GM11168 (cell line): ENCODE measurements around the gene C1orf87.

Source experiments
- in situ Hi-C: fragments of 300-500 bp; cut with MboI; formaldehyde crosslinking; loops from one replicate; pipeline ENCODE4 v1.12.0; 2022; ENCODE audit warnings: low sequenced_read_pairs; ENCODE audit not compliant: unreplicated experiment

Gene C1orf87

DNA sequence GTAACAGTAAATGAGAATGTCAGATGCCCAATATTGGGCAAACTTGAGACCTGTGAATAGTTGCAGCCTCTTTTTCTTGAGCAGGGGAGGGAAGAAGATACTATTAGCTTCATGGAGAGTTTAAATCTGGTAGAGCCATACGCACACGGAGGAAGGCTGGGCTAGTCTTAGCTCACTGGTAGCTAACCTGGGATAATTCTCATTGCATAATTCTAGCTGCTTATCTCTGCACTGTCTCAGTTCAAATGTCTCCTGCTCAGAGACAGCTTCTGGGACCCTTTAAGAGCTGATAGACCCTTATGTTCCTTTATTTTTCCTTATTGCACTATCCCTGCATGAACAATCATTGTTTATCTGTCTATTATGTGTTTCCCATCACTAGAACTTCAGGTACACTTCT is 8.4 kb downstream of the C1orf87 start:
- in situ Hi-C loops, result no loop called here

DNA sequence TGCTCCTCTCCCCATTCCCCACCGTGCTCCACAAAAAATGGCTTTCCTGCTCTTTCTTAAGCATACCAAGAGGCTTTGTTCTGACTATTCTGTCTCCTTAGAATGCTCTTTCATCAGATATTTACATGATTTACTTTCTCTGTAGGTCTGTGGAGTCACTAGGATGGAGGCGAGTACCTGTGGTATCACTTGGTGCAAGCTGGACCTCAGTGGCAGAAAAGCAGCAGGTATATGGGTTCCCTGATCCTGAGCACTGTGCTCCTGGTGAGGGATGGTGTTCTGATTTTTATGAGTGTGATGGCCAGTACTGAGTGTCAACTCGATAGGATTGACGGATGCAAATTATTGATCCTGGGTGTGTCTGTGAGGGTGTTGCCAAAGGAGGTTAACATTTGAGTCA is 10.0 kb downstream of the C1orf87 start:
- in situ Hi-C loops, result no loop called here

DNA sequence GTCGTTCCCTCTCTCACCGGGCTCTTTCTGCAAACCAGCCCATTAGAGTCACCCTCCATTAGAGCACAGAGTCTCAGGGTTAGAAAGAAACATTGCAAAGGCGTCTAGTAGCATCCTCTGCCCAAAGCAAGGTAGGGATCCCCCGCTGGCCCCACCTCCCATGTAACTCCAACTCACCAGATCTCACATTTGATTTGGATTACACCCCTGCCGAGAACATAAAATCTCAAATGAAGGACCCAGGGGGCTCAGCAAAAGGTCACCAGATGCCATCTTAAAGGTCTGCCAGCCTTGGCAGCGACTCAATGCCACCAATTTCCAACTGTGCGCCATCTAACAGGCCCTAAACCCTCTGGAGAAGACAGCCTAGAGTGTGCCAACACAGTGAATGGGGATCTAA is 14.1 kb downstream of the C1orf87 start:
- in situ Hi-C loops, result no loop called here

DNA sequence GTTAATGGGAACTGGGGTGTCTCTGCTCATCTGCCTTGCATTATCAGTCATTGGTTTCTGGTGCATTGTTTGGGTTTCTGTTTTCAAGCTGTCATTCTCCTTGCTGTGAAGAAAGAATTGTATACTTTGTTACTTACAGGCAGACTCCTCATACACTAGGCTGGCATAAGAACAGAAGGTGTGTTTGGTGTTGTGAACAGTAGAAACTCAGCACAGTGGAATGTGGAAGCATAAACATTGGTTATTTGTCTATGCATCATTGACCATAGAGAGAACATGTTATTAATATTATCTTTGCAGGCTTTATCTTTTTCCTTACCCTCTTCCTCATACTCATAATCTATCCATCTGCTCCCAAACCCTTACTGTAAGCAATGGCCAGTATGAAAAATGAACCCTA is 18.2 kb downstream of the C1orf87 start:
- in situ Hi-C loops, result no loop called here

DNA sequence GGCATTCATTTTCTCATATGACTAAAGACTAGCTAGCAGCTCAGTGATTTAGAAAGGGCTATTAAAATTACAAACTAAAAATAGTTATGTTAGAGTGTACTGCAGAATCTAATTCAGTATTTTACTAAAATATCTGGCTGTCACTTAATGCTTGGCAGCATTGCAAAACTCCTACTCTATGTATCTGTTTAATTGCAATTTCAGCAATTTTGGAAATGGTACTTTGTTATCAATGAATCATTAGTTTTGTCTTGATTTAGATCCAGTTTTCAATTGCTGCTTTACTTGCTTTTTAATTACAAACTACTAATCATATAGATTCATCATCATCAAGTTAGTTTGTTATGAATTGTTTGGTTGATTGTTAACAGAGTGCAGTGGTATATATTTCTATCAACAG is 19.2 kb downstream of the C1orf87 start:
- in situ Hi-C loops, result no loop called here

DNA sequence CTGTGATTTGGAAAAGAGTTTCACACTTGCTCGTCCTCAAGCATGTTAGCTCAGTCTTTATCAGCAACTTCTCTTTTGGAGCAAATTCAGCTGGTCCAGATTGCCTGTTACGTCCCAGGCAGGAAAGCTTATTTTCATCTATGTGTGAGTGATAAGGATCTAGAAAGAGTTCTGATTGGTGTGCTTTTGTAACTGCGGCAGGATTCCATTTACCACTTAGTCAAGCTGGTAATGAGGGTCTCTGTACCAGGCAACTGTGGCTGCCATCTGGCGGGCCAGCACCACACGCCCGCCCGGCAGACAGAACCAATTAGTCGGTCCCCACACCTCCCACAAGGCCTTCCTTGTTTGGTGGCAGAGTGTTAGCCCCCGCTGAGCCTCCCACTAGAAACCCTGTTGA is 21.0 kb downstream of the C1orf87 start:
- in situ Hi-C loops, result no loop called here

DNA sequence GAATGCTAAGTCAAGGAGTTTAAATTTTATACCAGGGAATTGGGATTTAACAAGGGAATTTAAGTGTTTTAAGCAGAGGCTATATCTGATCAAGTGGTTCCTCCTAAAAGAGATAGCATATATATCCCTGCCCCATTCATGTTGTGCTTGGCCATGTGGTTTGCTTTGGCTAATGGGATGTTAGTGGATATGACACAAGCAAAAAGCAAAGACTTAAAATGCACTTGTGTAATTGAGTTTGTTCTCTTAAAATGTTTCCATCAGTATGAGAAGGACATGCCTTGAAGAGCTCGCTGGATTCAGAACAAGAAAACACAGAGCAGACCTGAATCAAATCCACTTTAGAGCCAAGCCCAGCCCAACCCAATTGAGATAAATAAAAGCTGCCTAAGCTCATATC is 22.4 kb downstream of the C1orf87 start:
- in situ Hi-C loops, result no loop called here

DNA sequence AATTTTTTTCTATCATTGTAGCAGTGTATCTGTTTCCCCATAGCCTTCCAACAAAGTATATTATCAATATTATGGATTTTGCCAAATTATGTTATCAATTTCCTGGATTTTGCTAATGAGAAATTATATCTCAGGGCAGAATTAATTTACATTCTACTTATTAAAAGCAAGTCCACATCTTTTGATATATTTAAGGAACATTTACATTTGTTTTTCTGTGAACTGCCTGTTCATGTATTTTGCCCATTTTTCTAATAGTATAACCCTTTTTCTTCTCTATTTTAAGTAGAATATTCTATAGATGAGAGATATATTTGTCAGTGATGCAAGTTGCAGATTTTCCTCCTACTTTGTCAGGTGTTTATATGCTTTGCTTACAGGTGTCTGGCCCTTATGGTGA is 24.4 kb downstream of the C1orf87 start:
- in situ Hi-C loops, result no loop called here

DNA sequence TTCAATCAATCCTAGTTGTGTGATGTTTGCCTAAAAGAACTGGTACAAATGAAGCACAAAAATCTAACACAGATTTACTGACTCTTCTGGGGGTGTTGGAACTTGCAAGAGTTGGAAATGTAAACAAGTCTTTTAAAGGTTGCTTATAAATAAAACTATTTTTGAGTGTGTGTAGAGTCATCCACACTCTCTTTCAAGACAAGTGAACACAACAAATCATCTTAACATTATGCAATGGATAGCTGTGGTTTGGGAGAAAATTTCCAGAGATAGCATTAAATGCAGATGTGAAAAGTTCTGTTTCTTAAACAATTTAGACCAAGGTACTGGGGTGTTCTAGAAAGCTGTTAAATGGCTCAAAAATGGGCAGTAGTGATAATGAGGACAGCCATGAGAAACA is 28.7 kb downstream of the C1orf87 start:
- in situ Hi-C loops, result no loop called here

DNA sequence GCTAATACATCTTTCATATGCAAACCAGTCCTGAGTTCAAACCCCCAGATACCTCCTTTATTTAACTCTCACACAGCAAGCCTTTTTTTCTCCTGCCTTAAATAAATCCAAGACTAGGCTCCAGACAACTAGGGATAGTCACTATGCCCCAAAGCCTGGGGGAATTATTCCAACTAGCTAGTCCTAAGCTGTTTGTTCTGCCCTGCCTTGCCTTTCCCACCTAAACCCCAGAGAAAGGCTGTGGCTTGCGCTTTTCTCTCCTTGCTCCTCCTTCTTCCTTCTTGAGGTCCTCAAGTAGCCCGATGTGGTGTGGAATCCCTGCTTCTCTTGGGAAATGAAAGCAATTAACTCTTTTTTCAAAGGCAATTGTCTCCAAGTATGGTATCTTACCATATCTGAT is 31.8 kb downstream of the C1orf87 start:
- in situ Hi-C loops, result no loop called here

DNA sequence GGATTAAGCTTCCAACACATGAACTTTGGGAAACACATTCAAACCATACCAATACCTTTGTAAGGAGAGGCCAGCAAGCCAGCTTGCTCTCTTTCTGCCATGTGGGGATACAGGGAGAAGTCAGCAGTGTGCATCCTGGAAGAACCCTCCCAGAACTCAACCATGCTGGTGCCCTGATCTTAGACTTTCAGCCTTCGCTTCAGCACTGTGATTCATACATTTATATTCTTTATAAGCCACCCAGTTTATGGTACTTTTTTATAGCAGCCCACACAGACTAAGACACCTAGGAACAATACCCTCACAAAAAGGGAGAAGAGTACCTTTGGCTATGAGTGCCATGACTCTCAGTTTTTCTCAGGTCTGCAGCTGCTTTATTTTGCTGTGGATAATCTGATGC is 35.9 kb downstream of the C1orf87 start:
- in situ Hi-C loops, result no loop called here

DNA sequence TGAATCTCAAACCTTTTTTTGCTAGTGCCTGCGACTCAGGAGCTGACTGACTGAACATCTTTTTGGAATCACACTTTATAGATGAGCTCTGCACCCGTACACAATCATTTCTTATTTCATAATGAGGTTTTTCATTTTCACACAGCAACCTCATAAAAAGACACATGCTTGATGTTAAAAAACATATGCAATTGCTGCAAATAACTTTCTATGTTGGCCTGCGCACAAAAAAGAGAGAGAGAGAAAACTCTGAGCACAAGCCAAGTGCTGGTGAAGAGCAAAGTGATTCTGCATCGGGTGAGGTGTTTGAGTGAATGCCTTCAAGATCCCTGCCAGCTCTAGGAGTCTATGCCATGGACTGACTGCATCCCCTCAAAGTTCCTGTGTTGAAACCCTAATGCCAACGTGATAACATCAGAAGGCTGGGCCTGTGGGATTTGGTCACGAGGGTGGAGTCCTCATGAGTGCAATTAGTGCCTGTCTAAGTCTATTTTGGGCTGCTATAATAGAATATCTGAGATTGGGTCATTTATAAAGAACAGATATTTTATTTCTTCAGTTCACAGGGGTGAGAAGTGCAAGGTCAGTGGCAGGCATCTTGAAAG is 36.6 kb downstream of the C1orf87 start:
- in situ Hi-C loops, result no loop called here

DNA sequence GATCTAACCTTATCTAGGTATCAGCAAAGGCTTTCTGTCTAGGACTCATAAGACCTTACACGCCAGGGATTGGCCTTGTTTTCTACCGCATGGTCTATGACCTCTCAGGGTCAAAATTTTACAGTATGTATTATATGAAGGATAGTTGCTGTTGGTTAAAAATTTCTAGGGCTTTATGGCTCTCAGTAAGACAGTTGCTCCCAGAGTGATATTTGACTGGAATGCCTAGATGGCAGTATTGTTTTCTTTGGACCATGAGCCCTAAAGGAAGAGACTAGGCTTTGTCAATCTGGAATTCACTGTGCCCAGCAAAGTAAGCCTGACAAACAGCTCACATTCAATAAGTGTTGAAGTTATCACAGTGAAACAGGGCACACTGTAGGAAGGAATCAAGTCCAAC is 37.6 kb downstream of the C1orf87 start:
- in situ Hi-C loops, result no loop called here

DNA sequence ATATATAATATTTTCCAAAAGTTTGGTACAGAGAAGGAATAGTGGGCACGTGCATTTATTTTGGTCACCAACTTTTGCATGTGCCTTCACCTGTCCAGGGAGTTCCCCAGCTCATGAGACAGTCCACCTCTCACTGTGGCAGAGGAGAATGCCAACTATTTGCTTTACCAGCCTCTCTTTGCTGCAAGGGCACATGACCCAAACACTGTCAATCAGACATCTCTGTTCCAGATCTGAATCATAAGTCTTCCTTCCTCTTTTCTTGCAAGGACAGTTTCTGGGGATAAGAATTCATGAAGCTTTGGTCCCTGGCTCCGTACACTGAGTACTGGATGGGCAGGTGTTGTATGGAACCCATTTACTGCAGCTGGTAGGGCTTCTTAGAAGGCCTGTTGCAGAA is 38.6 kb downstream of the C1orf87 start:
- in situ Hi-C loops, result no loop called here

DNA sequence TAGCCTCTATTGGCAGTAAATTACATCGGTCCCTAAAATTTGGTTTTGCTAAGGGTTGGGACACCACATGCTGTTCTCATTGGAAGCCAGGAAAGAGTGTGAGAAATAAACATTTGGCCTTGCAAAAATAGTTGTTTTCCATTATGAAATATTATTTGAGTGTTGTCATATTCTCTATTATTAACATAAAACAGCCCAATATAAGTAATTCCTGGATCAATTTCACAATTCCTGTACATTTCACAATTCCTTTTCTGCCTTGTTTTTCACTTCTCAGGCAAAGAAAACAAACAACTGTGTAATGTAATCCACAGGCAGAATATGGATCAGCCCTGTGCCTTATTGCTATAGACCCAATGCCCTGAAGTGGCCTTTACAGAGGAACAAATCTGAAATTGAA is 40.5 kb downstream of the C1orf87 start:
- in situ Hi-C loops, result no loop called here

DNA sequence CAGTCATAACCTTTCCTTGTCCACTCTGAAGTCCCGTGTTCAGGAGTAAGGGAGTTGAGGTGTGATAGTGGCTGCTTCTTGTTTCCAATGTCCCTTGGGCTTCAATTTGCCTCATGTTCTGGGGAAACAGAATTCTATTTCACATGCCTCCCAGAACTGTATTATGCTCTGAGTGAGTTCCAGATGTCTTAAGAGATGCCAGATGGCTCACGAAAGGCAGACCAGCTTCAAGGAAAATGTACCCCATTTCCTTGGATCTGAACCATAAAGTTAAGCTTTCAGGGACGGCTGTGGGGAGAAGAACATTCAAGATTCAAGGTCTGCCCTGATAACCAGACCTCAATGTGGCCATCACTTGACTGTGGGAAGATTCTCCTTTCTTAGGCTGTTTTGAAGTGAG is 42.4 kb downstream of the C1orf87 start:
- in situ Hi-C loops, result no loop called here

DNA sequence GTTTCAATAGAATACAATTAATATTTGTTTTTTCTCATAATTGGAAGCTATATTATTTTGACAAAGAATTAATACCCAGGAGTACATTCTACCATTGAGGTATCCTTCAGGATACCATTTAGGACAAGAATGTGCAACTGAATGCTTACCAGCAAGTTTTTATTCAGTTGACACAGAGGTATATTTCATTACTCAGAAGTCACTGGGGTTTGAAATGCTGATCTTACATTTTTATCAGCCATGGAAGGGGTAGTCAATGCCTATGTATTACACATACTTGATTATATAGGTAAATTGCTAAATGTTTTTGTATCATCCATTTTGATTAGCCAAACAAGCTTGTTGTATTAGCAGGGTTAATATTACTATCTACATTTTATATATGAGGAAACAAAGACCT is 48.0 kb downstream of the C1orf87 start:
- in situ Hi-C loops, result no loop called here

DNA sequence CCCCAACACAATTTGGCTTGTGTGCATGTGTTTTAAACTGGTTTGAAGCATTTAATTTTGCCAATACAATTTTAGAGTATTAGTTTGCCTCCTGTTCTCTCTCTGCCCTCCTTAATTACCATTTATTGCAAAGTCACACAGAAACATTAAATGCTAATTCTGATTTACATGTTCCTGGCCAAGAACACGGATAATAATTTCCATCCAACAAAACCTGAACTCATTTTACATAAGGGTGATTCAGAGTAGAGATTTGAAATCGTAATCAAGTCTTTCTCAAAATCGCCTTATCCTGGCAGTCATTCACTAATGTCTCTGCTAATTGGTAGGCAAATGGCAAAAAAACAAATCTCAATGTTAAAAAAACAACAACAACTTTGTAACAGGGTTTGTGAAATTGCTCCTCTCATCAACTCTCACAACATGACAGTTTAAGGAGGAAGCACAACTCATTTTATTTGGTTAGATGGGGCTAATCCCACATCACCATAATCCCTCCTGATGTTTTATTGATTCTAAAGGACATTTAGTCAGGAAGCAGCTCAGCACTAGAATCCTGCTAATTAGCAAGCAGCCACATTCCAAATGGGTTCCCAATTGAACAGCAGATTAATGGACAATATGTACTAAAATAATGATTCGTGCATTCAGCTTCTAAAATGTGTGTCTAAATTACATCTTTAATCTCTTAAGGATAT is 55.9 kb downstream of the C1orf87 start:
- in situ Hi-C loops, result no loop called here

DNA sequence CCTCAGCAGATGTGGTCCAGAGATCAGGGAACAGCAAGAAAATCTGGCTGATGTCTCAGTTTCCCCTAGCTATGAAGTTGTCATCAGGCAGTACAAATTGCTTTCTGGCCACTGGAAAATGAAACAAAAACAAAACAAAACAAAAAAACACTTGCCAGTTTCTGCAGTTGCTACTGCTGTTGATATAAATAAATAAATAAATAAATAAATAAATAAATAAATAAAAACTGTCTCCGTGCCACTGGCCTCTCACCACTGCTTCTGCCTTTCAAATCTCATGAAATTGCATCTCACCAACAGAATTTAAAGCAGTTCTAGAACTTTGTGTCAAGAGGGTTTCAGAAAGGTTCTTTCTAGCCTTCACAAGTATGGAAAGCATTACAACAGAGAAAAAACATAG is 62.9 kb downstream of the C1orf87 start:
- in situ Hi-C loops, result no loop called here

DNA sequence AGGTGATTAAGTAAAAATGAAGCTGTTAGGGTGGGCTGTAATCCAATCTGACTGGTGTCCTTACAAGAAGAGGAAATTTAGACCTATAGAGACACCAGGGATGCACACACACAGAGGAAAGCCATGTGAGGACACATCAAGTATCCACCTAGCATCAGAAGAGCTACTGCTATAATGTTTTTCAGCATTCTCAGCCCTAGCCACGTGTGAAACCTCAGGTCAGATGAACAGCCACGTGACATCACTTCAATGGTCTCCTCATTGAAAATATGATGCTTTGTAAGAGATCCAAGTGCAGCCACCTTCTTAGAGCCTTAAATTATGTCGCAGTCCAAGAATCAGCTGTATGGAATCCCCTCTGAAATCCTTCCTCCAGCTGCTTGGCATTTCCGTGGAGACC is 65.1 kb downstream of the C1orf87 start:
- in situ Hi-C loops, result no loop called here

DNA sequence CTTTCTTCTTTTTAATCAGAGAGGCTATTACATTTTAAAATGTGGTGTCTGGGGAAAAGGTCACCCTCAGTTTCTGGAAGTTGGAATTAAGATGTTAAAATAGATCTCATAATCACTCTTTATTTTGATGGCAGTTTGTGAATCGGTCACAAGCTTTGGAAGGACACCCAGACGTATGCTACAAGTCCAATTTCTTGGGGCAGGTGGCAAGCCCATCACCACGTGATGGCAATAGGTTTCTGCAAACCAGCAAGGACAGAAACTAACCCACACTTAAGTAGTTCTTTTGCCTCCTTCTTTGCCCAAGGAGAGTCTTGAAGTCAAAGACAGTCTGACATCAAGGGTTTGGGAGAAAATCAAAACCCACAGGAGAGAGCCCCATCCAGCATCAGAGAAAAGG is 72.9 kb downstream of the C1orf87 start:
- in situ Hi-C loops, result no loop called here

DNA sequence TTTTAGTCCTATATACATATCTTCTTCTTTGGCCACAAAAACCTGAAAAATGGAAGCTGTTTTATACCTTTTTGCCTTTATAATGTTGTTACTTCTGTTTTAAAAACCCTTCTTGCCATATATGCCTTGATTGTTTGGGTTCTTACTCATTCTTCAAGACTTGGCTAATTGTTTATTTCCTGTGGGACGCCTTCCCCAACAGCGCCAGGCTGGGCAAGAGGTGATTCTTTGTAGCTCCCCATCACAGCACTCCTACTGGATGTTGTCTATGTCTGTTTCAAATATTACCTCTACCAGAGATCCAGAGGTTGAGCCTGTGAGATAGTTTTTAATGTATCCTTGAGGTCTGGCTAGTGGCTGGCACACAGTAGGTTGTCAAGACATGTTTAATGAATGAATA is 73.8 kb downstream of the C1orf87 start:
- in situ Hi-C loops, result no loop called here
